Measurements from ENCODE around the gene SMIM38. TPM values are rescaled to one million over a fixed set of nuclear protein-coding genes. Genes with fewer than 3 reads are reported as not detected.

The SMIM38 gene
- total RNA-seq, 5 donors from 2014 or later (not counting 1 experiment from before 2014, with no cell fraction given): 0.12 to 1.7 (median 0.92) TPM

DNA sequence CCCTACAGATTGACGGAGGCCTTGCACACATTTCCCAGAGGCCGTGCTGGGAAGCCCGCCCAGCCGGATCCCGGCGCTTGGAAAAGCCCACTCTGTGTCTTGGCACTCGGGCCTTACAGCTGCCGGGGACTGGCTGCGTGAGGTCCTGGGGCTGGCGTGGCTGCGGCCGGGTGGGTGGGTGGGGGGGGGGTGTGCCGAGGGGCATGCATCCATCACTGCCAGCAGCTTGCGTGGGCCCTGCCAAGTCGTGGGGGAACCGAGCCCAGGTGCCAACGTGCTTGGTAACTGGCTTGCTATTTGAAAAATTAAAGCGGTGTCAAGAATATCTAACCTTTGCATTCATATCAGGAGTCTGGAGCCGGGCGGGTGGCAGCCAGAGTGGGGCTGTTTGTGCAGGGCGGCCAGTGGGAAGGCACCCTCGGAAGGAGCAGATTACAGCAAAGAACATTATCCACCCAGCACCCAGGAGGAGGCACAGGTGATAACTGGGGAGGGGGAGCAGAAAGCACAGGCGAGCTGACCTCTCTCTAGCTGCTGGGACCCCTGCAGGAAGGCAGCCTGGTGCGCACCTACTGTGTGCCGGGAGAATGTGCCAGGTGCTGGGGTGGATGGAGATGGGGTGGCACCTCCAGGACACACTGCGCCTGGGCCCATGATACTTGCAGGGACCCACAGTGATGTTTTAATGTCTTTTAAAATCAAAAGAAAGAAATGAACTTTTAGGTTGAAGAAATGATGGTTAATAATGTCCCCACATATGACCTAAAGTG is 28.5 kb upstream of the SMIM38 start:
- H3K27me3 ChIP-seq (replicated peaks in 1 of 2; ENCODE audit: control insufficient read depth in 2 of 2, extremely low read depth in 1 of 2, insufficient read depth in 2 of 2, low read length in 1 of 2): peaks cover 0 to 7% of the 10 kb centered on the region in 2 experiments
- no peaks in the 10 kb centered on the region for H3K36me3 ChIP-seq (ENCODE audit: control insufficient read depth in 2 of 2, extremely low read depth in 1 of 2, insufficient read depth in 1 of 2, low read length in 1 of 2)
- Mint-ChIP-seq H3K36me3 (no peaks in the 10 kb centered on the region), H3K4me3 (no peak overlapping the region), H3K4me1 (peaks cover 35 to 44% (median 43%) of the 10 kb centered on the region in 3 donors), H3K27me3 (no peaks in the 10 kb centered on the region), H3K27ac (no peak overlapping the region), H3K9me3 (peaks cover 3 to 16% (median 9%) of the 10 kb centered on the region in 3 donors)
- ATAC-seq (replicated peaks in 1 of 4) (no peak), DNase-seq (no peak)
- POLR2A ChIA-PET: no interaction called here
- peaks cover 32 to 45% of the 10 kb centered on the region in 2 experiments for H3K4me1 ChIP-seq (ENCODE audit: control insufficient read depth in 1 of 2, extremely low read depth in 1 of 2, insufficient read depth in 2 of 2, low read length in 2 of 2)
- 90% methylated on average over 4 of the region's 26 CpGs for WGBS (ENCODE audit: insufficient coverage)
- H3K9me3 ChIP-seq: no peaks in the 10 kb centered on the region
- CTCF ChIA-PET: no interaction called here
- no peak overlapping the region for H3K27ac ChIP-seq (ENCODE audit: low read length)
- no peak overlapping the region for H3K4me3 ChIP-seq (ENCODE audit: control insufficient read depth in 1 of 2, extremely low read depth in 1 of 2, low read length in 1 of 2)

DNA sequence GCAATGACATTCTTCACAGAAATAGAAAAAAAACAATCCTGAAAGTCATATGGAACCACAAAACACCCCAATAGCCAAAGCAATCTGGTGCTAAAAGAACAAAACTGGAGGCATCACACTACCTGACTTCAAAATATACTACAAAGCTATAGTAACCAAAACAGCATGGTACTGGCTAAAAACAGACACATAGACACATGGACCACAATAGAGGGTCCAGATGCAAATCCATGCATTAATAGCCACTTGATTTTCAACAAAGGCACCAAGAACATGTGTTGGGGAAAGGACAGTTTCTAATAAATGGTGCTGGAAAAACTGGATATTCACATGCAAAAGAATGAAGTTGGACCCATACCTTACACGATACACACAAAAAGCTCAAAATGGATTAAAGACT is 27.9 kb upstream of the SMIM38 start:
- ChIA-PET CTCF (no interaction called here), POLR2A (no interaction called here)
- Mint-ChIP-seq H3K9me3 (peaks cover 3 to 16% (median 9%) of the 10 kb centered on the region in 3 donors), H3K27ac (no peak overlapping the region), H3K4me1 (peaks cover 29 to 38% (median 37%) of the 10 kb centered on the region in 3 donors), H3K27me3 (no peaks in the 10 kb centered on the region), H3K36me3 (no peaks in the 10 kb centered on the region), H3K4me3 (no peak overlapping the region)
- ATAC-seq (replicated peaks in 1 of 4) (no peak), DNase-seq (no peak)
- Histone ChIP-seq H3K36me3 (ENCODE audit: control insufficient read depth in 2 of 2, extremely low read depth in 1 of 2, insufficient read depth in 1 of 2, low read length in 1 of 2) (no peaks in the 10 kb centered on the region), H3K27me3 (replicated peaks in 1 of 2; ENCODE audit: control insufficient read depth in 2 of 2, extremely low read depth in 1 of 2, insufficient read depth in 2 of 2, low read length in 1 of 2) (peaks cover 0 to 2% of the 10 kb centered on the region in 2 experiments), H3K4me3 (ENCODE audit: control insufficient read depth in 1 of 2, extremely low read depth in 1 of 2, low read length in 1 of 2) (no peak overlapping the region), H3K9me3 (no peaks in the 10 kb centered on the region), H3K4me1 (ENCODE audit: control insufficient read depth in 1 of 2, extremely low read depth in 1 of 2, insufficient read depth in 2 of 2, low read length in 2 of 2) (peaks cover 26 to 39% of the 10 kb centered on the region in 2 experiments), H3K27ac (ENCODE audit: low read length) (no peak overlapping the region)
- no CpG with 5 or more reads among the region's 1 CpG for WGBS (ENCODE audit: insufficient coverage)

DNA sequence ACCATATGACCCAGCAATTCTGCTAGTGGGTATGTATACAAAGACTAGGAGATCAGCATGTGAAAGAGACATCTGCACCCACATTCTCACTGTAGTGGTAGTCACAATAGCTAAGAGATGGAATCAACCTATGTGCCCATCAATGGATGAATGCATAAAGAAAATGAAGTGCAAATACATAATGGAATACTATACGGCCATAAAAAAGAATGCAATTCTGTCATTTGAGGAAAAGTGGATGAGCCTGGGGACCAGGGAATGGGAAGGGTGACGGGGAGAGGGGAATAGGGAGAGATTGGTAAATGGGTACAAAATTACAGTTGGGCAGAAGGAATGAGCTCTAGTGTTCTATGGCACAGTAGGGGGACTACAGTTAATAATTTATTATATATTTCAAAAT is 26.7 kb upstream of the SMIM38 start:
- Histone ChIP-seq H3K27me3 (replicated peaks in 1 of 2; ENCODE audit: control insufficient read depth in 2 of 2, extremely low read depth in 1 of 2, insufficient read depth in 2 of 2, low read length in 1 of 2) (peaks cover 0 to 2% of the 10 kb centered on the region in 2 experiments), H3K9me3 (no peaks in the 10 kb centered on the region), H3K4me1 (ENCODE audit: control insufficient read depth in 1 of 2, extremely low read depth in 1 of 2, insufficient read depth in 2 of 2, low read length in 2 of 2) (peaks cover 18 to 27% of the 10 kb centered on the region in 2 experiments), H3K27ac (ENCODE audit: low read length) (no peak overlapping the region), H3K36me3 (ENCODE audit: control insufficient read depth in 2 of 2, extremely low read depth in 1 of 2, insufficient read depth in 1 of 2, low read length in 1 of 2) (no peaks in the 10 kb centered on the region), H3K4me3 (ENCODE audit: control insufficient read depth in 1 of 2, extremely low read depth in 1 of 2, low read length in 1 of 2) (no peak overlapping the region)
- no peaks in the 10 kb centered on the region for H3K27me3 Mint-ChIP-seq
- CTCF ChIA-PET: no interaction called here
- no peaks in the 10 kb centered on the region for H3K36me3 Mint-ChIP-seq
- H3K4me1 Mint-ChIP-seq: peaks cover 18 to 31% (median 28%) of the 10 kb centered on the region in 3 donors
- H3K27ac Mint-ChIP-seq: no peak overlapping the region
- no peak for DNase-seq
- H3K4me3 Mint-ChIP-seq: no peak overlapping the region
- H3K9me3 Mint-ChIP-seq: peaks cover 3 to 21% (median 13%) of the 10 kb centered on the region in 3 donors
- WGBS (ENCODE audit: insufficient coverage): 72% methylated on average over 2 of the region's 2 CpGs
- no peak for ATAC-seq (replicated peaks in 1 of 4)
- POLR2A ChIA-PET: interaction anchor here in 1 of 2 donors (0.6 kb wide), 1 partner anchor 583 kb away, joined by 3 read pairs; no protein-coding TSS in a partner anchor

DNA sequence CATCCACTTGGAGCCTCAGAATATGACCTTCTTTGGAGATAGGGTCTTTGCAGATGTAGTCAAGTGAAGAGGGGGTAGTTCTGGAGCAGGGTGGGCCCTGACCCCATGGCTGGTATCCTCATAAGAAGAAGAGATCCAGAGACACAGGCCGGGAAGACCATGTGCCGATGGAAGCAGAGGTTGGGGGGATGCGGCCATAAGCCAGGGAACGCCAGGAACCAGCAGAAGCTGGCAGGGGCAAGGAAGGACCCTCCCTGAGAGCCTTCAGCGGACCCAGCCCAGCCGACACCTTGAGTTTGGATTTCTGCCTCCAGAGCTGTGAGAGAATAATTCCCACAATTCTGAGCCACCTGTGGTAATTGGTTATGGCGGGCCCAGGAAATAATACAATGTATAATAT is 26.1 kb upstream of the SMIM38 start:
- Mint-ChIP-seq H3K4me1 (peaks cover 12 to 28% (median 24%) of the 10 kb centered on the region in 3 donors), H3K4me3 (no peak overlapping the region), H3K27ac (no peak overlapping the region), H3K27me3 (no peaks in the 10 kb centered on the region), H3K36me3 (no peaks in the 10 kb centered on the region), H3K9me3 (peaks cover 3 to 21% (median 13%) of the 10 kb centered on the region in 3 donors)
- ATAC-seq (replicated peaks in 1 of 4): no peak
- no peaks in the 10 kb centered on the region for H3K9me3 ChIP-seq
- ChIA-PET POLR2A (no interaction called here), CTCF (interaction anchor here in 1 of 2 donors (0.6 kb wide), 1 partner anchor 830 kb away, joined by 3 read pairs; no protein-coding TSS in a partner anchor)
- peaks cover 13 to 23% of the 10 kb centered on the region in 2 experiments for H3K4me1 ChIP-seq (ENCODE audit: control insufficient read depth in 1 of 2, extremely low read depth in 1 of 2, insufficient read depth in 2 of 2, low read length in 2 of 2)
- 97% methylated on average over 6 of the region's 7 CpGs for WGBS (ENCODE audit: insufficient coverage)
- H3K36me3 ChIP-seq (ENCODE audit: control insufficient read depth in 2 of 2, extremely low read depth in 1 of 2, insufficient read depth in 1 of 2, low read length in 1 of 2): no peaks in the 10 kb centered on the region
- no peak for DNase-seq
- H3K27me3 ChIP-seq (replicated peaks in 1 of 2; ENCODE audit: control insufficient read depth in 2 of 2, extremely low read depth in 1 of 2, insufficient read depth in 2 of 2, low read length in 1 of 2): peaks cover 0 to 2% of the 10 kb centered on the region in 2 experiments
- no peak overlapping the region for H3K27ac ChIP-seq (ENCODE audit: low read length)
- no peak overlapping the region for H3K4me3 ChIP-seq (ENCODE audit: control insufficient read depth in 1 of 2, extremely low read depth in 1 of 2, low read length in 1 of 2)

DNA sequence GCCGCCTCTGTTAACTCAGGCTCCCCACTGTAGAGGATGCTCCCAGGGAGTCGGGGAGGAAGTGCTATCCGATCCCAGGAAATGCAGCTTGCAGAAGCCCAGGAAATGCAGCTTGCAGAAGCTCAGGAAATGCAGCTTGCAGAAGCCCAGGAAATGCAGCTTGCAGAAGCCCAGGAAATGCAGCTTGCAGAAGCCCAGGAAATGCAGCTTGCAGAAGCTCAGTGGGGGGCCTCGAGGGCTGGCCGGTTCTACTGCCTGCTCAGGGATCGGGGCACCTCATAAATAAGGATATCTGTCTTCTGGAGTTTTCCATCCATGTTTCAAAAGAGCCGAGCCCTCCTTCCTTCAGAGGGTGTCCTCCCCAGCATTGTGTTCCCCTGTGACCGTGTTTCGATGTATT is 25.1 kb upstream of the SMIM38 start:
- ATAC-seq (replicated peaks in 1 of 4): no peak
- Mint-ChIP-seq H3K4me3 (no peak overlapping the region), H3K36me3 (no peaks in the 10 kb centered on the region), H3K9me3 (peaks cover 3 to 21% (median 13%) of the 10 kb centered on the region in 3 donors), H3K27ac (no peak overlapping the region), H3K4me1 (peaks cover 10 to 27% (median 21%) of the 10 kb centered on the region in 3 donors), H3K27me3 (no peaks in the 10 kb centered on the region)
- no peak overlapping the region for H3K4me3 ChIP-seq (ENCODE audit: control insufficient read depth in 1 of 2, extremely low read depth in 1 of 2, low read length in 1 of 2)
- H3K27me3 ChIP-seq (replicated peaks in 1 of 2; ENCODE audit: control insufficient read depth in 2 of 2, extremely low read depth in 1 of 2, insufficient read depth in 2 of 2, low read length in 1 of 2): peaks cover 0 to 7% of the 10 kb centered on the region in 2 experiments
- ChIA-PET POLR2A (no interaction called here), CTCF (no interaction called here)
- no peaks in the 10 kb centered on the region for H3K36me3 ChIP-seq (ENCODE audit: control insufficient read depth in 2 of 2, extremely low read depth in 1 of 2, insufficient read depth in 1 of 2, low read length in 1 of 2)
- peaks cover 10 to 20% of the 10 kb centered on the region in 2 experiments for H3K4me1 ChIP-seq (ENCODE audit: control insufficient read depth in 1 of 2, extremely low read depth in 1 of 2, insufficient read depth in 2 of 2, low read length in 2 of 2)
- DNase-seq: no peak
- no peak overlapping the region for H3K27ac ChIP-seq (ENCODE audit: low read length)
- WGBS (ENCODE audit: insufficient coverage): 44% methylated on average over 9 of the region's 9 CpGs
- H3K9me3 ChIP-seq: no peaks in the 10 kb centered on the region

DNA sequence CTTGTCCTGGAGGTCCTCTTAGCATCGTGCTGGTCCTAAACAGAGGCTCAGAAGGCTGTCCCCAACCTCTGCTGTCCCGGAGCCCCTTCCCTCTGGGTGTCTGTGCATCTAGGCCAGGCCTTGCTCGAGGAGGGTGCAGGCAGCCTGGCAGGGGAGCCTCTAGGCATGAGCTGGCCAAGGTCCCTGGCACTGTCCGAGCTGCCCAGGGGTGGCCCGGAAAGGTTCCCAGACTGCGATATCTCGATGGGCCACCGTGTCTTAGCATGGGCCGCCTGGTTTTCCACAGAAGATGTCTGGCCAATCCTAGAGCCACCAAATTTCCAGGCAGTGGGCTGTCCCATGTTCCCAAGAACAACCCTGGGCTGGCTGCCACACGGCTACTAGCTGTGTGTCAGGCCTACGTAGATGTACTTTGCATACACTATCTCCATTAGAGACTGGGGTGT is 24.6 kb upstream of the SMIM38 start:
- ChIA-PET POLR2A (interaction anchor here in 1 of 2 donors (0.6 kb wide), 1 partner anchor 927 kb away, joined by 4 read pairs; no protein-coding TSS in a partner anchor), CTCF (no interaction called here)
- H3K27me3 ChIP-seq (replicated peaks in 1 of 2; ENCODE audit: control insufficient read depth in 2 of 2, extremely low read depth in 1 of 2, insufficient read depth in 2 of 2, low read length in 1 of 2): peaks cover 0 to 9% of the 10 kb centered on the region in 2 experiments
- H3K27ac ChIP-seq (ENCODE audit: low read length): no peak overlapping the region
- no peak overlapping the region for H3K4me3 Mint-ChIP-seq
- WGBS (ENCODE audit: insufficient coverage): 86% methylated on average over 8 of the region's 11 CpGs
- no peaks in the 10 kb centered on the region for H3K36me3 Mint-ChIP-seq
- H3K27me3 Mint-ChIP-seq: peaks cover 0 to 2% of the 10 kb centered on the region in 2 donors
- DNase-seq: no peak
- H3K4me1 Mint-ChIP-seq: peaks cover 10 to 27% (median 21%) of the 10 kb centered on the region in 3 donors
- peaks cover 3 to 21% (median 13%) of the 10 kb centered on the region in 3 donors for H3K9me3 Mint-ChIP-seq
- H3K4me3 ChIP-seq (ENCODE audit: control insufficient read depth in 1 of 2, extremely low read depth in 1 of 2, low read length in 1 of 2): no peak overlapping the region
- H3K27ac Mint-ChIP-seq: no peak overlapping the region
- H3K36me3 ChIP-seq (ENCODE audit: control insufficient read depth in 2 of 2, extremely low read depth in 1 of 2, insufficient read depth in 1 of 2, low read length in 1 of 2): no peaks in the 10 kb centered on the region
- ATAC-seq (replicated peaks in 1 of 4): no peak
- H3K9me3 ChIP-seq: no peaks in the 10 kb centered on the region
- H3K4me1 ChIP-seq (ENCODE audit: control insufficient read depth in 1 of 2, extremely low read depth in 1 of 2, insufficient read depth in 2 of 2, low read length in 2 of 2): peaks cover 10 to 20% of the 10 kb centered on the region in 2 experiments

All from T-cell (primary cell).